ENCODE measurements around the gene PLAC8.
A peak's percentile ranks its signal among the peaks of the same experiment; 100 is the strongest.
"Not testable (repeated sequence)": the region's sequence is repeated elsewhere in the genome, so short reads cannot be mapped to it uniquely, and the experiment has no call there.

The PLAC8 gene

DNA sequence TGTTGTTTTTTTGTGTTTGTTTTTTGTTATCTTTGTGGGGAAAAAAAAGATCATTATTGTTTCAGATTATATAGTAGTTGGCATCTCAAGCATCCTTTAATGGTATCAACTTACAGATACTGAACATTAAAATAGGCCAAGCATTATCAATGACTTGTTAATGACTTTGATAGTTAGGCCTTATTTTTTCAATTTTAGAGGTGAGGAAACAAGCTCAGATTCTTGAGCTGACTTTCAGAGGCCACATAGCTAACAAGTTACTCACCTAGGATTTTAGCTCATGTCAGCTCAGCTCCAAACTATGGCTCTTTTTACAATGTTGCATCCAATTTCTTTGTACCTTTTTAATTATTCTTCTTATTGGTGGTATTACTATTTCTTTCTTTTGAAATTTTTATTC, 471 bp upstream of the PLAC8 start:
- peak; percentile 35 for DNase-seq
- in situ Hi-C loops (cut with HindIII; ENCODE audit: low pct_ligation_motif_present, low pct_unique_long_range_greater_than_20kb, low sequenced_read_pairs): no loop called here

DNA sequence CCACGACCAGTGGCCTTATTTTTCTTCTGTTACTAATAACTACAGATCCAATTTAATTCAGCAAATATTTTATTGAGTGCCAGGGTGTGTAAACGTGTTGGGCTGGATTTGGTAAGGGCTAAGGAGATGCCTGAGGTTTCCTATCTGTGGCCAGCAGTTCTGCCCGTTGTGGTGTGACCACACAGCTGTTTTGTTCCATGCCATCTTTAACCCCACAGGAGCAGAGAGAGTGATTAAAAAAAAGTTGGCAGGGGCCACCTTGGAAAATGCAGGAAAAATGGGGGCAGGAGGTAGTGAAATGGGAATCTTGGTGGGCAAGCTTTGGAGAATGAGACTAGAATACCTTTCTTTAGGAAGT, 1.1 kb downstream of the PLAC8 start:
- DNase-seq: no peak
- in situ Hi-C loops (cut with HindIII; ENCODE audit: low pct_ligation_motif_present, low pct_unique_long_range_greater_than_20kb, low sequenced_read_pairs): no loop called here

DNA sequence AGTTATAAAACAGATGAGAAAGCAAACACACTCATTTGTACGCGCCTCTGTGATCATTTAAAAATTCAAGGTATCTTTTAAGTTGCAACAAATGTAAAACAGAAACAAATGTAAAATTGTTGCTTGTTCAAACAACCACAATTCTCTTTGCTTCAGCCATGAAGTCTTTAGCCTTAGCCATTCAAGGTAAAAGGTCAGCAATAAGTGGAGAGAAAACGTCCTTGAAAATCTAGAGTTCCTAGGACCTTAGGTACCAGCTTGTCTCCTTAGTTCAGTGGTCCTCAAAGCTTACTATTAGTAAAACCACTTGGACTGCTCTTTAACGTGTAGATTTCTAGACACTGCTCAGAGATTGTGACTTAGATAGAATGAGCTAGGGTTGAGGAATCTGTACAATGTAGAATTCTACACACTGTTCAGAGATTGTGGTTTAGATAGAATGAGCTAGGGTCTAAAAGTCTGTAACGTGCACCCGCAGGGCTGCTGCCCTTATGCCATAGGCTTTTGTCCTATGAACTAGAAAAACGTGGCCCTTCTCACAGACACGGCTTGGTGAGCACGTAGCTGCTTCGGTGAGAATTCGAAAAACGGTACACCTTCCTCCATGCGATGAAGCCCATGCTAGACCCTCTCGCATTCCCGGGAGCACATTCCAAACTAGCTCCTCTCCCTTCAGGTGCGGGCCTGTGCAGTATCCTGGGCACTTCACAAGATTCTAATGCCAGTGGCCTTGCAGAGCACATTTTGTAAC, 1.7 kb downstream of the PLAC8 start:
- in situ Hi-C loops (cut with HindIII; ENCODE audit: low pct_ligation_motif_present, low pct_unique_long_range_greater_than_20kb, low sequenced_read_pairs): no loop called here
- no peak for DNase-seq

DNA sequence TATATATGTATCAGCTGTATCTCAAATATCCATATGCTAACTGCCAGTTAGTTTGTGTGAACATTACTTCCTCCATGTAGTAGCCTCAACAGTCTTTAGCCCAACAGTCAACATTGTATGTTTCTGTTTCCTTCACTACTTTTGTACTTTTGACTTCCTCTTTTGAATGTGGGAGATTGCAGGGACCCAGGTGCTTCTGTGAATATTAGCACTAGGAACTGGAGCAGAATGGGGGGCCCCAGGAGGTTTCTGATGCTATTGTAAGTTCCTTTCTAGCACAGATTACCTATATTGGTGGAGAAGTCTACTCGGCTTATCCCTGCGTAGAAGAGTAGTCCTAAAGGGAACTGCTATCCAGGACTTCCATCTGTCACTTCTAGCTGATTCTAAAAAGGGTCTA, 2.3 kb downstream of the PLAC8 start:
- DNase-seq: no peak
- in situ Hi-C loops (cut with HindIII; ENCODE audit: low pct_ligation_motif_present, low pct_unique_long_range_greater_than_20kb, low sequenced_read_pairs): no loop called here

GRCh38 chr4:83111751-83112141, 2.8 kb downstream of the PLAC8 start:
- in situ Hi-C loops (cut with HindIII; ENCODE audit: low pct_ligation_motif_present, low pct_unique_long_range_greater_than_20kb, low sequenced_read_pairs); DNase-seq: not testable (repeated sequence)

DNA sequence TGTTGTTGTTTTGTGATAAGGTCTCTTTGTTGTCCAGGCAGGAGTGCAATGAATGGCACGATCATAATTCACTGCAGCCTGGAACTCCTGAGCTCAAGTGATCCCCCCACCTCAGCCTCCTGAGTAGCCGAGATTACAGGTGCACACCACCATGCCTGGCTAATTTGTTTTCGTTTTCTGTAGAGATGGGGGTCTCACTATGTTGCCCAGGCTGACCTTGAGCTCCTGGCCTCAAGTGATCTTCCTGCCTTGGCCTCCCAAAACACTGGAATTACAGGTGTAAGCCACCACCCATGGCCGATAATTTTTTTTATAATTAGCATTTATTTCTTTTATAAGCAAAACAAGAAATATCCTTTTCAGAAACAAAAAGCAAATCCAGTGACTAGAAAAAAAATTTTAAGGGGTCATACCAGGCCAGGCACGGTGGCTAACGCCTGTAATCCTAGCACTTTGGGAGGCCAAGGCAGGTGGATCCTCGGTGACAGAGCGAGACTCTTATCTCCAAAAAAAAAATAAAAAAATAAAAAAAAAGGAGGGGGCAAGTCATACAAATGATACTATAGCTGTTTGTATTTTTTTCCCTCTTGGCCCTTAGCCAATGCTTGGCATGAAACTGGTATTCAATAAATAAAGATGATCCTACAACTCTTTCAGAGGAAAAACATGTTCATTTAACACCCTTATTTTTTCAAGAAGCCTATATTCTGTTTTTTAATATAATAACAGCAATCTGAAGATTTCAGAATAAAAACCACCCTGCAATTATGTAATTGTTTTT, 3.4 kb downstream of the PLAC8 start:
- DNase-seq: no peak
- in situ Hi-C loops (cut with HindIII; ENCODE audit: low pct_ligation_motif_present, low pct_unique_long_range_greater_than_20kb, low sequenced_read_pairs): no loop called here

DNA sequence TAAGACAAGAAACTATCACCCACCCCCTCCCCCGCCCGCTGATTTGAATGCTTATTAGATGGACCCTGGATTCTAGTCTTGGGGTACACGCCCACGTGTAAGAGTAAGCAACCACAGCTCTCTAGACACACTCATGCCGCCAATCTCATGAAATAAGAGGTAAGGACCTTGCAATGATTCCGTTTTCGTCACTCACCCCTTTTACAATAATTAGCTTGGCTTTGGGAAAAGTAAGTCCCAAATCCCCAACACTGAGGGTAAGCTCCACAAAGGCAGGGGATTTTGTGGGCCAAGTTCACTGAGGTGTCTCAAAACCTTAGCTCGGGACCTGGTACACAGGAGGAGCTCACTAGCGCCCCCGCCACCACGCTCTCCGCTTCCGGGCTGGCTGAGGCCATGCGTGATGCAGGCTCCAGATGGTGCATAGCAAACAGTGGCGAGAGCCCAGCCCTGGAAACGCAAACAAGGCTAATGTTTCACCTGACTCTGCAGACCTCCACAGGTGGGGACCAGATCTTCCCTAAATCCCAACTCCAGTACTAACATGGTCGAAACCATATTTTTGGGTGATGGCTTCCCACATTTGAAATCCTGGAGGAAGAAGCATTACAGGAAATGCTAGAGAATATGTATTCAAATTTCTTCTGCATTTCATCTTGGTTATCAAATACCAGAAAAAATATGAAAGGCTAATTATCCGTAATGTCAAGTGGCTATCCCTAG, 4.1 kb downstream of the PLAC8 start:
- DNase-seq: peak; percentile 88
- in situ Hi-C loops (cut with HindIII; ENCODE audit: low pct_ligation_motif_present, low pct_unique_long_range_greater_than_20kb, low sequenced_read_pairs): no loop called here

GRCh38 chr4:83109480-83110222, 4.9 kb downstream of the PLAC8 start:
- in situ Hi-C loops (cut with HindIII; ENCODE audit: low pct_ligation_motif_present, low pct_unique_long_range_greater_than_20kb, low sequenced_read_pairs): no loop called here
- peak; percentile 38 for DNase-seq

DNA sequence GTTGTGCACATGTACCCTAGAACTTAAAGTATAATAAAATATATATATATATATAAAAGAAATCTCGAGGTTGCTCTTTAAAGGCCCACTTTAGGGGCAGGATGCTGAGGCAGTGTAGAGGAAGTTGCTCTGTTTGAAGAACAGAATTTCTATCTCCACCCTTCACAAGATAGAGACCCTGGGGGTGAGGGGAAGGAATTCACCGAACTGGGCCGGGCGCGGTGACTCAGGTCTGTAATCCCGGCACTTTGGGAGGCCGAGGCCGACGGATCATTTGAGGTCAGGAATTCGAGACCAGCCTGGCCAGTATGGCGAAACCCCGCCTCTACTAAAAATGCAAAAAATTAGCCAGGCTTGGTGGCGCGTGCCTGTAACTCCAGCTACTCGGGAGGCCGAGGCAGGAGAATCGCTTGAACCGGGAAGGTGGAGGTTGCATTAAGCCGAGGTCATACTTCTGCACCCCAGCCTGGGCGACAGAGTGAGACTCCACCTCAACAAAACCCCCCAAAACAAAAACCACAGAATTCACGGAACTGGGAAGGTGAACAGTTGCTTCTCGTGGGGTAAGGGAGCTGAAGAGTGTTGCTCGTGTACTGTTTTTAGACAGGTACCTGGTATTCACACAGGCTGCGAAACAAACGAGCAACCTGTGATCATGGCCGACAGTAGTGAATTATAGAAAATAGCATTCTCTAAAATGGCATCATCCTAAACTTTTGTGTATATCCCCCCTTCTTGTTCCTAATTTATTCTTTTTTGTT, 6.2 kb downstream of the PLAC8 start:
- DNase-seq: no peak
- in situ Hi-C loops (cut with HindIII; ENCODE audit: low pct_ligation_motif_present, low pct_unique_long_range_greater_than_20kb, low sequenced_read_pairs): no loop called here

DNA sequence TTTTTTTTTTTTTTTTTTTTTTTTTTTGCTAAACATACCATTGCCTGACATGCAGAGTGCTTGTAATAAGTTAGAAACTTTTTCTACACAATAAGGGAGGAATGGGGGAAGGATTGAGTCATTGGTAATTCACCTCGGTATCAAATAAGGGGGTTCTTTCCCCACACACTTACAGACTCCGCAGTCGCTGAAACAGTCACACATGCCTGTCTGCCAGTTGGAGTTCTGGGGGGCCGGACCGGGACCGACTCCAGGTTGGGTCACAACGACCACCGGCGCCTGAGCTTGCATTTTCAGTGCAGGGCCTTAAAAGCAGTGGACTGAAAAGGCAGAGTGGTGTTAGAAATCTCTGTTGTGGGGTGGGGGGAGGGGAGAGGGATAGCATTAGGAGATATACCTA, 6.9 kb downstream of the PLAC8 start:
- no peak for DNase-seq
- in situ Hi-C loops (cut with HindIII; ENCODE audit: low pct_ligation_motif_present, low pct_unique_long_range_greater_than_20kb, low sequenced_read_pairs): no loop called here

DNA sequence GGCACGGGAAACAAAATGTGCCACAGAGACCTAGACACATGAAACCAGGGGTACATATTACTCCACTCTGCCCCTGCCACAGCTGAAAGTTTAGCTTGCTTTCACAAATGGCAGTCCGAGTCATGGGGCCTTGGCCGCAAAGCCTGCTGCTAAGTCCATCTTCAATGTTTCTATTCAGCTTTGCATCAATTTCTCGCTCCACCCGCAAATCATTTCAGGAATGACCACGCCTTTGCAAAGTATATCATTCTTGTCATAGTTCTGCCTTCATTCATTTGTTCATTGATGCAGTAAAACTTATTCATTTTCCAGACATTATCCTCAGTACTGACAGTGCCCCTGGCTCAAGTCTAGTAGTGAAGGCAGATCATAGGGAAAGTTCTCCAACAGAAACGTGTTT, 9.5 kb downstream of the PLAC8 start:
- in situ Hi-C loops (cut with HindIII; ENCODE audit: low pct_ligation_motif_present, low pct_unique_long_range_greater_than_20kb, low sequenced_read_pairs): no loop called here

GRCh38 chr4:83096397-83096796, 18.1 kb downstream of the PLAC8 start:
- in situ Hi-C loops (cut with HindIII; ENCODE audit: low pct_ligation_motif_present, low pct_unique_long_range_greater_than_20kb, low sequenced_read_pairs): no loop called here
- no peak for DNase-seq

More for the DNA sequence above, 9.5 kb downstream of the PLAC8 start:
- no peak for DNase-seq

DNA sequence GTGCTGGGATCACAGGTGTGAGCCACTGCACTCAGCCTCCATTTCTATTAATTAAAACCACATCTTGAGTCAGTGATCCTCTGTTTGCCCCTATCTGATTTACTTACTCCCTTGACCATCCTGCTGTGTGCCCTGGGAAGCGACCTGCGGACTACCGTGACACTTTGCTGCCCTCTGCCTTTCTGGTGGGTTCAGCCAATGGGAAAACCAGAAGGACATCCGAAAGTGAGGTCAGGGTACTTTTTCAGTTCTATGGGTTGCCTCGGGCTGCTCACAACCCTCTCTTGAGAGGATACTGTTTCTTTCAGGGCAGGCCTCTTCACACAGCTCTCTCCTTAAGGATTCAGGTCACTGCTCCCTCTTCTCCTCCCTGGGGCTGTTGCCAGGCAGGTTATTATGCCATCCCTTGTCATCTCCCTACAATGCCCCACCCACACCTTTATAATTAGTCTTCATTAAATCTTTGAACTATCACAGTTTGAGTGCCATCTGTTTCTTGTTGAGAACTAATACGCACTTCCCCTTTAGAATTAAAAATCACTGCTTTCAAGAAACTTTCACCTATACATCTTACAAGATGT, 21.4 kb downstream of the PLAC8 start:
- in situ Hi-C loops (cut with HindIII; ENCODE audit: low pct_ligation_motif_present, low pct_unique_long_range_greater_than_20kb, low sequenced_read_pairs): no loop called here
- no peak for DNase-seq

DNA sequence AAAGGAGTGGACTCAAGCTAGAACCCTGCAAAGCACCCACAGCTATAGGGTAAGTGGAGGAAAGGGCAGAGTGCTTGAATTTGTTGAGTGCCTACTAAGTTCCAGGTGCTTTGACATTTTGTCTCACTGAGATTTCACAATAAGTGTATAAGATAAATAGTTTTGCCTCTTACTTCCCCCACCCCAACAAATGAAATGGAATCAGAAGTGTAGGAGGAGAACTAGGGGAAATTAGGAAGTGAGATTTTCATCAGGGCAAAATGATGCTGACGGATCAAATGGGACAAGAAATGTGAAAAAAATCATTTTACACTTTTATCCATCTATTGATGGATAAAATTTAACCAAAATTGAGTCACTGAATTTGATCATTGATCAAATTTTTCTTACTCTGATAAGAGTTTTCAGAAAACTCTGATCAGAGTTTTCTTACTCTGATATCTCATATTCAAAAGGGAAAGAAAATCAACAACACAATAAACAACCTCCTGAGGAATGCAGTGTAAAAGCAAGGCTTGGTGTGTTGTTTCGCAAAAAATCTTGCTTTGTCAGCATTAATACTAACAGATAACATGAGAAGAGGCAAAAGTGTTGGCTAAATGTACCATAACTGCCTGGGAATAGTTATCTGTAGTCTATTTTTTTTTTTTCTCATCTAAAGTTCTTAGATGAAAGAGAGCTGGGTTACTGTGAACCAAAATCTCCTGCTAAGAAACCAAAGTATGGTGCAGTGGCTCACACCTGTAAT, 24.9 kb downstream of the PLAC8 start:
- no peak for DNase-seq
- in situ Hi-C loops (cut with HindIII; ENCODE audit: low pct_ligation_motif_present, low pct_unique_long_range_greater_than_20kb, low sequenced_read_pairs): no loop called here

DNA sequence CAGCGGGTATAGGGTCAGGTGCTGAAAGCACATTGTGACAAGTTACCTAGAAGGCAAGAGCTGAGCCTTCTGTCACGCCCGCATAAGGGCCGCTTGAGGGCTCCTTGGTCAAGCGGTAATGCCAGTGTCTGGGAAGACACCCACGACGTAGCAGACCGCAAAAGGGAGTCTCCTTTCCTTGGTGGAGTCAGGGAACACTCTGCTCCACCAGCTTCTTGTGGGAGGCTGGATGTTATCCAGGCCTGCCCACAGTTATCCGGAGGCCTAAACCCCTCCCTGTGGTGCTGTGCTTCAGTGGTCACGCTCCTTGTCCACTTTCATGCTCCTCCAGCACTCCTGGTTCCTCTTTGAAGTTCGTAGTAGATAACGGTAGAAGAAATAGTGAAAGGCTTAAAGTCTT, 29.6 kb downstream of the PLAC8 start:
- DNase-seq; in situ Hi-C loops (cut with HindIII; ENCODE audit: low pct_ligation_motif_present, low pct_unique_long_range_greater_than_20kb, low sequenced_read_pairs): not testable (repeated sequence)

DNA sequence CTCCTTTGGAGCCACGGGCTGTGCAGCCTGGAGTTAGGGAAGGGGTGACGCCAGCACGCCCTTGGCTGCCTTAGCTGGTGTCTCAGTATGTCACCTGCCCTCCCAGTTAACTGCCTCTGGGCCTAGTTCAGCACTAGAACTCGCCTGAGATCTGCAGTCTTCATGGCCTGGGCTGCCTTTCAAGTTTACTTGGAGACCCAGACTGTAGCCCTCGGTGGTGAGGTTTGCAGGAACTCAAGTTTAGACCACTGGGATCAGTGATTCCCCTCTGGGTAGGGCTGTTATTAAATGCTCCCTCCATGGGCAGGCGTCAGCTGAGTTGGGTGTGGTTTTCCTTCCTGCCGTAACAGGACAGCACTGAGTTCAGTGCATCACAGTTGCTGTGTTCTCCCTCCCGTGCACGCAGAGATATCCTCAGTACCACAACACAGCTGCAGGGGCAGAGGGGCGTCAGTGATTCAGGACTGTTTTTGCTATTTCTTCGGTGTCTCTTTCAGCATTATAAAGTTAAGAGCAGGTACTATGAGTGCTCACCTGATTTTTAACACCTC, 30.5 kb downstream of the PLAC8 start:
- in situ Hi-C loops (cut with HindIII; ENCODE audit: low pct_ligation_motif_present, low pct_unique_long_range_greater_than_20kb, low sequenced_read_pairs): no loop called here
- DNase-seq: no peak

GRCh38 chr4:83082777-83083176, 31.8 kb downstream of the PLAC8 start:
- no peak for DNase-seq
- in situ Hi-C loops (cut with HindIII; ENCODE audit: low pct_ligation_motif_present, low pct_unique_long_range_greater_than_20kb, low sequenced_read_pairs): no loop called here
